Esophagus muscularis mucosa (tissue), 4 donors: ENCODE data around the gene RASGRF2.

ENCODE experiments used
- EP300 ChIP-seq: sonication (generic); formaldehyde crosslinking; IDR thresholded peaks from one replicate; pipeline ENCODE4 v1.6.1; 2017; ENCODE audit warnings: antibody characterized with exemption
- POLR2AphosphoS5 ChIP-seq, 2 donors: sonication (generic); formaldehyde crosslinking; IDR thresholded peaks; one replicate each; pipeline ENCODE4 v1.6.1; 2017; ENCODE audit warnings: antibody characterized with exemption in 2 of 2
- TF ChIP-seq, protein P1 (sequence below), 3 experiments: fragments of 200-600 bp in 2 of 3; fragments of 450-650 bp in 1 of 3; sonication (generic) in 2 of 3; IDR thresholded peaks; one replicate each; pipeline ENCODE4 v1.5.1; 2017 to 2019; ENCODE audit warnings: antibody characterized with exemption in 3 of 3, mild to moderate bottlenecking in 2 of 3, moderate library complexity in 1 of 3

GRCh38 chr5:81156732-81157131 is 196.6 kb downstream of the RASGRF2 start:
- TF ChIP-seq, protein P1, sequence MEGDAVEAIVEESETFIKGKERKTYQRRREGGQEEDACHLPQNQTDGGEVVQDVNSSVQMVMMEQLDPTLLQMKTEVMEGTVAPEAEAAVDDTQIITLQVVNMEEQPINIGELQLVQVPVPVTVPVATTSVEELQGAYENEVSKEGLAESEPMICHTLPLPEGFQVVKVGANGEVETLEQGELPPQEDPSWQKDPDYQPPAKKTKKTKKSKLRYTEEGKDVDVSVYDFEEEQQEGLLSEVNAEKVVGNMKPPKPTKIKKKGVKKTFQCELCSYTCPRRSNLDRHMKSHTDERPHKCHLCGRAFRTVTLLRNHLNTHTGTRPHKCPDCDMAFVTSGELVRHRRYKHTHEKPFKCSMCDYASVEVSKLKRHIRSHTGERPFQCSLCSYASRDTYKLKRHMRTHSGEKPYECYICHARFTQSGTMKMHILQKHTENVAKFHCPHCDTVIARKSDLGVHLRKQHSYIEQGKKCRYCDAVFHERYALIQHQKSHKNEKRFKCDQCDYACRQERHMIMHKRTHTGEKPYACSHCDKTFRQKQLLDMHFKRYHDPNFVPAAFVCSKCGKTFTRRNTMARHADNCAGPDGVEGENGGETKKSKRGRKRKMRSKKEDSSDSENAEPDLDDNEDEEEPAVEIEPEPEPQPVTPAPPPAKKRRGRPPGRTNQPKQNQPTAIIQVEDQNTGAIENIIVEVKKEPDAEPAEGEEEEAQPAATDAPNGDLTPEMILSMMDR (IDR thresholded peaks at IDR 0.05) = no peak
- no peak for TF ChIP-seq EP300
- no peak for TF ChIP-seq POLR2AphosphoS5 (IDR thresholded peaks at IDR 0.05)
